K562 (cell line): ENCODE measurements around the gene CCDC85C. TPM values are rescaled to one million over a fixed set of nuclear protein-coding genes. Genes with fewer than 3 reads are reported as not detected.

Experiments used
- ATAC-seq: fragments of 200-7000 bp; cut with Tn5 transposase; 3 replicates; pipeline ENCODE4 v1.9.1; 2020; ENCODE audit warnings: moderate library complexity
- BruUV-seq: library from RNA; stranded (reverse); fragments of 400-500 nt; replicated peaks from 2 replicates; lab custom pipeline; 2021; lab: Mats Ljungman, UMichigan
- CTCF ChIA-PET: fragments of 300-600 bp; formaldehyde crosslinking; extraction: SDS; loops from one replicate; lab custom pipeline; 2021; ENCODE audit warnings: low intra/inter-chr PET ratio; lab: Yijun Ruan, JAX
- POLR2A ChIA-PET: fragments of 300-600, 350-650 bp; sonication (Branson Sonifier 250); formaldehyde crosslinking; extraction: SDS; loops from one replicate; lab custom pipeline; 2021; ENCODE audit warnings: antibody characterized with exemption, inconsistent platforms; lab: Yijun Ruan, JAX
- DNase-seq, 4 experiments: peaks; one replicate each; pipeline versions ENCODE4 v3.0.0 to v3.0.0-alpha.2; 2011 to 2018; ENCODE audit warnings: low spot score in 3 of 4, mixed read lengths in 3 of 4; ENCODE audit errors: extremely low read depth in 1 of 4
- FAIRE-seq: peaks from 2 replicates; lab custom pipeline; 2011; peaks lifted over from hg19 to GRCh38; lab: Jason Lieb, UNC
- H2AFZ ChIP-seq: 2 replicates; pipeline ENCODE4 v1.6.0; 2011; ENCODE audit warnings: low read depth, low read length, control low read depth, inconsistent platforms
- H3K27ac ChIP-seq: fragments of 200-600 bp; 3 replicates; pipeline ENCODE4 v1.8.0; 2011; ENCODE audit warnings: low read depth, mild to moderate bottlenecking, control low read depth, inconsistent platforms, low read length, moderate library complexity, mixed read lengths; ENCODE audit errors: extremely low read depth
- H3K27me3 ChIP-seq, 2 experiments: fragments of 300-600 bp in 1 of 2; 2 replicates in 1 of 2; 3 replicates in 1 of 2; pipeline versions ENCODE4 v1.6.0 to v1.8.0; 2011; ENCODE audit warnings: inconsistent platforms in 2 of 2, low read length in 2 of 2, mild to moderate bottlenecking in 1 of 2, mixed read lengths in 1 of 2, moderate library complexity in 1 of 2; ENCODE audit not compliant: control insufficient read depth in 2 of 2, insufficient read depth in 2 of 2
- H3K36me3 ChIP-seq: fragments of 300-600 bp; 3 replicates; pipeline ENCODE4 v1.8.0; 2011; ENCODE audit warnings: mild to moderate bottlenecking, low read length, inconsistent platforms; ENCODE audit not compliant: control insufficient read depth, insufficient read depth
- H3K4me1 ChIP-seq, 2 experiments: fragments of 200-600 bp in 1 of 2; replicated peaks in 1 of 2; 2 replicates in 1 of 2; 3 replicates in 1 of 2; pipeline versions ENCODE4 v1.5.1 to v1.8.0; 2011; ENCODE audit warnings: inconsistent platforms in 2 of 2, low read length in 2 of 2, mild to moderate bottlenecking in 1 of 2, mixed read lengths in 1 of 2, moderate library complexity in 1 of 2; ENCODE audit not compliant: control insufficient read depth in 2 of 2, insufficient read depth in 2 of 2
- H3K4me2 ChIP-seq: 2 replicates; pipeline ENCODE4 v1.6.1; 2011; ENCODE audit warnings: low read length, control low read depth, inconsistent platforms, mixed read lengths; ENCODE audit not compliant: insufficient read depth
- H3K4me3 ChIP-seq: fragments of 200-600 bp; sonication (generic), shearing (Covaris generic); 2 replicates; pipeline ENCODE4 v1.5.1; 2016; ENCODE audit warnings: control low read depth, inconsistent platforms
- H3K79me2 ChIP-seq: fragments of 200-600 bp; 3 replicates; pipeline ENCODE4 v1.8.0; 2011; ENCODE audit warnings: low read length, inconsistent platforms; ENCODE audit not compliant: control insufficient read depth, insufficient read depth
- H3K9ac ChIP-seq, 2 experiments: 2 replicates each; pipeline versions ENCODE4 v1.6.0 to v1.6.1; 2011; ENCODE audit warnings: low read depth in 2 of 2, low read length in 2 of 2, control low read depth in 1 of 2, inconsistent platforms in 1 of 2, mild to moderate bottlenecking in 1 of 2, mixed read lengths in 1 of 2; ENCODE audit not compliant: insufficient read depth in 1 of 2
- H3K9me1 ChIP-seq: one replicate; pipeline ENCODE4 v1.6.0; 2011; ENCODE audit warnings: inconsistent platforms, mild to moderate bottlenecking, low read length, moderate library complexity; ENCODE audit not compliant: control insufficient read depth, insufficient read depth
- H3K9me3 ChIP-seq: replicated peaks from 2 replicates; pipeline ENCODE4 v1.5.1; 2011; ENCODE audit warnings: low read depth, low read length, inconsistent platforms; ENCODE audit not compliant: control insufficient read depth, insufficient read depth
- H4K20me1 ChIP-seq: replicated peaks from 2 replicates; pipeline ENCODE4 v1.6.1; 2011; ENCODE audit warnings: low read length, inconsistent platforms, mixed read lengths; ENCODE audit not compliant: control insufficient read depth, insufficient read depth
- CC2D1A ChIP-seq: fragments of 450-650 bp; IDR thresholded peaks from 2 replicates; pipeline ENCODE4 v1.6.1; 2017; ENCODE audit warnings: mild to moderate bottlenecking
- PRDM10 ChIP-seq: fragments of 450-650 bp; IDR thresholded peaks from 2 replicates; pipeline ENCODE4 v1.6.1; 2018; ENCODE audit not compliant: partially characterized antibody
- WGBS: fragments of 100-300 bp; shearing (Covaris generic); methylation state at CpG from one replicate; pipeline ENCODE4 v1.1.6; 2016; ENCODE audit warnings: low coverage, mixed read lengths; ENCODE audit not compliant: insufficient coverage; ENCODE audit errors: missing lambda C conversion rate; 5-methylcytosine and 5-hydroxymethylcytosine counted together
- in situ Hi-C: fragments of 300-500 bp; cut with MboI; formaldehyde crosslinking; loops from 4 replicates; pipeline ENCODE4 v1.15.0; 2018; ENCODE audit warnings: inconsistent platforms, mixed read lengths
- intact Hi-C: fragments of 100-400 bp; cut with micrococcal nuclease; formaldehyde crosslinking; loops from 2 replicates; pipeline ENCODE4 v1.14.2; 2022
- polyA plus RNA-seq, 8 experiments: library from polyadenylated mRNA; depleted of rRNA in 4 of 8; stranded (reverse) in 5 of 8; unstranded in 3 of 8; fragments of >200 nt; fragmentation: Nextera tagmentation in 2 of 8; fragmentation: Illumina TruSeq in 1 of 8; extraction: Ambion mirVana in 2 of 8; extraction: Trizol in 1 of 8; gene quantifications; 2 replicates each; pipeline versions ENCODE4 v1.2.1 to v1.2.3, GENCODE V29; 2011 to 2014; ENCODE audit warnings: inconsistent platforms in 1 of 8, missing spikeins in 1 of 8
- total RNA-seq, 7 experiments: library from RNA; depleted of rRNA in 6 of 7; stranded (reverse); fragments of >200 nt in 6 of 7; fragmentation: Illumina TruSeq in 2 of 7; extraction: Trizol in 2 of 7; gene quantifications; 2 replicates each; pipeline versions ENCODE4 v1.2.1 to v1.2.3, GENCODE V29; 2011 to 2021; ENCODE audit warnings: low replicate concordance in 1 of 7

Gene CCDC85C
- total and polyA plus RNA-seq, 9 of the 15 experiments (the other 6 are each of a cell fraction or from before 2014, with no cell fraction given), result 0.18 to 22.0 (median 6.3) TPM

DNA sequence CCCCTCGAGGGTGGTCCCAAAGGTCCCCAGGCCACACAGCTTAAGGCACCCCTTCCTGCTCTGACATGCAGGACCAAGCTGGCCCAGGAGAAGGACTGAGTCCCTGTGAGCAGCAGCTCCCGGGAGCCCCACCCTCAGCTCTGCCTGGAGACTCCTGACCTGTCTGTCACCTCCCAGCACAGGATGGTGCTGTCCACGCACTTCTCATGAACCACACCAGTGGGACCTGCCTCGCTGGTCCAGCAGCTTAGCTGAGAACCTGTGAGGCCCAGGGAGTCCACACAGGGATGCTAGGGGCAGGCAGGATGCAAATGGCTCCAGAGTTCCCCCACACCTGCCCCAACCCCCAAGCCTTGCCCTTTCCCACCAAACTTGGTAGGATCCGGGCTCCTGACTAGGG is 27.7 kb downstream of the CCDC85C start:
- Histone ChIP-seq H3K27ac (no peak overlapping the region), H3K9me1 (no peaks in the 10 kb centered on the region), H3K36me3 (no peaks in the 10 kb centered on the region), H3K27me3 (no peaks in the 10 kb centered on the region), H3K4me3 (no peak overlapping the region), H3K4me2 (no peak overlapping the region), H3K9me3 (no peaks in the 10 kb centered on the region), H3K9ac (no peak overlapping the region; a peak in 1 of 4 replicates), H4K20me1 (peaks cover 45% of the 10 kb centered on the region), H3K4me1 (peaks cover 15 to 67% of the 10 kb centered on the region in 2 experiments), H3K79me2 (no peaks in the 10 kb centered on the region), H2AFZ (no peak overlapping the region)
- intact Hi-C loops (no loop called here), in situ Hi-C loops (no loop called here)
- FAIRE-seq, result no peak
- peak; percentile 29; the same call in 2 of the 3 replicates for ATAC-seq
- POLR2A ChIA-PET, result interaction anchor here (0.7 kb wide), 1 partner anchor 26 kb away, joined by 4 read pairs; no protein-coding TSS in a partner anchor
- BruUV-seq, result no TSS peak
- no peak for DNase-seq
- CTCF ChIA-PET, result no interaction called here
- TF ChIP-seq CC2D1A, result no peak
- TF ChIP-seq PRDM10, result peak; percentile 53
- WGBS, result 67% methylated on average over 3 of the region's 5 CpGs
